Subcutaneous adipose tissue (tissue), 4 donors: ENCODE results near the gene SHC4. TPM values are rescaled to one million over a fixed set of nuclear protein-coding genes. Genes with fewer than 3 reads are reported as not detected.

Experiments used
- CTCF ChIP-seq: fragments of 450-650 bp; IDR thresholded peaks from one replicate; pipeline ENCODE4 v1.5.1; 2016; ENCODE audit warnings: low read depth, mild to moderate bottlenecking, control low read depth, antibody characterized with exemption, moderate library complexity
- total RNA-seq, 4 donors: library from RNA; depleted of rRNA; stranded (reverse); fragments of >200 nt; gene quantifications; one replicate each; pipeline ENCODE4 v1.1.0, GENCODE V29; 2016

The SHC4 gene
- total RNA-seq, 4 donors from 2014 or later, result 0.38 to 0.85 TPM; not detected in 2

GRCh38 chr15:48905216-48905615 lies 58.5 kb downstream of the SHC4 start:
- TF ChIP-seq CTCF, result no peak

- no peak for TF ChIP-seq CTCF
These were observed 59.0 kb downstream of the SHC4 start for GRCh38 chr15:48904758-48905157.

GRCh38 chr15:48899793-48900192 lies 63.9 kb downstream of the SHC4 start:
- no peak for TF ChIP-seq CTCF

GRCh38 chr15:48898446-48898845 lies 65.3 kb downstream of the SHC4 start:
- TF ChIP-seq CTCF, result no peak

GRCh38 chr15:48898032-48898431 lies 65.7 kb downstream of the SHC4 start:
- TF ChIP-seq CTCF, result no peak

GRCh38 chr15:48896869-48897814 lies 66.6 kb downstream of the SHC4 start:
- TF ChIP-seq CTCF, result no peak

GRCh38 chr15:48893311-48893710 lies 70.4 kb downstream of the SHC4 start:
- no peak for TF ChIP-seq CTCF
